GM12878 (cell line): Measurements from ENCODE around the gene FBF1.

Source experiments
- CBX5 ChIP-seq: sonication (generic); IDR thresholded peaks from 2 replicates; pipeline ENCODE4 v1.6.1; 2016; ENCODE audit warnings: low read depth, moderate library complexity, mild to moderate bottlenecking, inconsistent platforms
- ESRRA ChIP-seq: IDR thresholded peaks from 2 replicates; pipeline ENCODE4 v1.6.1; 2012; ENCODE audit warnings: mild to moderate bottlenecking, low read length, improper control_type of control experiment
- HDAC2 ChIP-seq: fragments of 200-600 bp; sonication (generic); IDR thresholded peaks from 2 replicates; pipeline ENCODE4 v1.6.1; 2017
- IRF3 ChIP-seq: fragments of 450-650 bp; IDR thresholded peaks from 2 replicates; pipeline ENCODE4 v1.6.1; 2014; ENCODE audit warnings: mild to moderate bottlenecking
- NFYB ChIP-seq: IDR thresholded peaks from 2 replicates; pipeline ENCODE4 v1.6.1; 2011; ENCODE audit warnings: low read depth, mild to moderate bottlenecking, low read length, improper control_type of control experiment, moderate library complexity; ENCODE audit not compliant: insufficient read depth
- POLR2AphosphoS5 ChIP-seq: IDR thresholded peaks from 2 replicates; pipeline ENCODE4 v1.6.1; 2011; ENCODE audit warnings: mild to moderate bottlenecking, low read length, inconsistent platforms
- PRDM15 ChIP-seq: fragments of 450-650 bp; formaldehyde crosslinking; IDR thresholded peaks from 2 replicates; pipeline ENCODE4 v1.4.0; 2020; ENCODE audit warnings: mild to moderate bottlenecking, moderate library complexity
- RB1 ChIP-seq: fragments of 450-650 bp; formaldehyde crosslinking; IDR thresholded peaks from 2 replicates; pipeline ENCODE4 v1.6.1; 2017; ENCODE audit warnings: mild to moderate bottlenecking, borderline replicate concordance
- SP1 ChIP-seq: IDR thresholded peaks from one replicate; pipeline ENCODE4 v1.6.1; 2011; ENCODE audit warnings: low read depth, low read length
- SRF ChIP-seq, 2 experiments: IDR thresholded peaks; 2 replicates each; pipeline ENCODE4 v1.6.1; 2011; ENCODE audit warnings: low read depth in 2 of 2, low read length in 2 of 2, mild to moderate bottlenecking in 1 of 2, moderate library complexity in 1 of 2
- YY1 ChIP-seq: IDR thresholded peaks from 2 replicates; pipeline ENCODE4 v1.6.1; 2011; ENCODE audit warnings: low read depth, mild to moderate bottlenecking, low read length
- TF ChIP-seq, protein P1 (sequence below): IDR thresholded peaks from 2 replicates; pipeline ENCODE4 v1.6.1; 2011; ENCODE audit warnings: low read depth, mild to moderate bottlenecking, low read length, moderate library complexity, borderline replicate concordance; ENCODE audit errors: extremely low read depth
- TF ChIP-seq, protein P2 (sequence below), 3 experiments: IDR thresholded peaks in 2 of 3; conservative IDR thresholded peaks in 1 of 3; 2 replicates each; pipeline ENCODE4 v1.5.1; 2011; ENCODE audit warnings: low read depth in 3 of 3, low read length in 3 of 3, mild to moderate bottlenecking in 3 of 3, control low read depth in 2 of 3, moderate library complexity in 2 of 3, inconsistent platforms in 1 of 3, mixed read lengths in 1 of 3; ENCODE audit not compliant: control insufficient read depth in 2 of 3, insufficient read depth in 1 of 3; ENCODE audit errors: extremely low read depth in 1 of 3

DNA sequence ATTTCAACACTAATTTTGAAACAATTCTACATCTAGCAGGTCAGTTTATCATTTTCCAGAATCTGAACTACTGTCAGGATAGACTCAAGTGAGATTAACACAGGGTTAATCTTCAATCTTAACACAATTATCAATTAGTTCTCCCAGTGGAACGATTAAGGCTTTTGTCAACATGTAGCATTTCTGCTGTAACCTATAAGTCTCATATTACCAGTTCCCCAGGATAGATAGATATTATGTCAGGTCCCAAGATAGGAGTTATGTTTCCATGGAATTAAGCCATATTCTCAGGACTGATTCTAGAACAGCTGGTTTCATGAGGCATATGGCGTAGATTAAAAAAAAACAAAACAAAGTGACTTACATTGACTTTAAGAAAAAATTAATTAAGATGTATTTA is 4.4 kb upstream of the FBF1 start:
- TF ChIP-seq PRDM15 (no peak), NFYB (no peak), CBX5 (no peak), HDAC2 (no peak), POLR2AphosphoS5 (no peak), RB1 (no peak), SP1 (no peak), SRF (IDR thresholded peaks at IDR 0.05; ENCODE audit: low read depth in 2 of 2, low read length in 2 of 2) (no peak), IRF3 (no peak), YY1 (no peak), ESRRA (no peak)
- TF ChIP-seq, protein P1, sequence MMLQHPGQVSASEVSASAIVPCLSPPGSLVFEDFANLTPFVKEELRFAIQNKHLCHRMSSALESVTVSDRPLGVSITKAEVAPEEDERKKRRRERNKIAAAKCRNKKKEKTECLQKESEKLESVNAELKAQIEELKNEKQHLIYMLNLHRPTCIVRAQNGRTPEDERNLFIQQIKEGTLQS = no peak
- TF ChIP-seq, protein P2, sequence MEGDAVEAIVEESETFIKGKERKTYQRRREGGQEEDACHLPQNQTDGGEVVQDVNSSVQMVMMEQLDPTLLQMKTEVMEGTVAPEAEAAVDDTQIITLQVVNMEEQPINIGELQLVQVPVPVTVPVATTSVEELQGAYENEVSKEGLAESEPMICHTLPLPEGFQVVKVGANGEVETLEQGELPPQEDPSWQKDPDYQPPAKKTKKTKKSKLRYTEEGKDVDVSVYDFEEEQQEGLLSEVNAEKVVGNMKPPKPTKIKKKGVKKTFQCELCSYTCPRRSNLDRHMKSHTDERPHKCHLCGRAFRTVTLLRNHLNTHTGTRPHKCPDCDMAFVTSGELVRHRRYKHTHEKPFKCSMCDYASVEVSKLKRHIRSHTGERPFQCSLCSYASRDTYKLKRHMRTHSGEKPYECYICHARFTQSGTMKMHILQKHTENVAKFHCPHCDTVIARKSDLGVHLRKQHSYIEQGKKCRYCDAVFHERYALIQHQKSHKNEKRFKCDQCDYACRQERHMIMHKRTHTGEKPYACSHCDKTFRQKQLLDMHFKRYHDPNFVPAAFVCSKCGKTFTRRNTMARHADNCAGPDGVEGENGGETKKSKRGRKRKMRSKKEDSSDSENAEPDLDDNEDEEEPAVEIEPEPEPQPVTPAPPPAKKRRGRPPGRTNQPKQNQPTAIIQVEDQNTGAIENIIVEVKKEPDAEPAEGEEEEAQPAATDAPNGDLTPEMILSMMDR (IDR thresholded peaks at IDR 0.05 in 2 of 3, conservative IDR thresholded peaks at IDR 0.05 in 1 of 3; ENCODE audit: control insufficient read depth in 2 of 3, extremely low read depth in 1 of 3, insufficient read depth in 1 of 3, low read depth in 3 of 3, low read length in 3 of 3) = no peak
